Coronary artery (tissue), 2 donors: ENCODE data around the gene TNFRSF8.

ENCODE experiments used
- DNase-seq: peaks from one replicate; pipeline ENCODE4 v3.0.0-alpha.2; 2017; ENCODE audit warnings: low spot score
- H3K27ac ChIP-seq, 2 donors: fragments of 200-600 bp; sonication (generic); one replicate each; pipeline ENCODE4 v1.5.1; 2016 to 2019
- H3K4me3 ChIP-seq: fragments of 200-600 bp; sonication (generic); 2 replicates; pipeline ENCODE4 v1.5.1; 2016; ENCODE audit warnings: mild to moderate bottlenecking, moderate library complexity
- TF ChIP-seq, protein P1 (sequence below): fragments of 200-600 bp; sonication (generic); IDR thresholded peaks from one replicate; pipeline ENCODE4 v1.5.1; 2019; ENCODE audit warnings: antibody characterized with exemption

Gene TNFRSF8

DNA sequence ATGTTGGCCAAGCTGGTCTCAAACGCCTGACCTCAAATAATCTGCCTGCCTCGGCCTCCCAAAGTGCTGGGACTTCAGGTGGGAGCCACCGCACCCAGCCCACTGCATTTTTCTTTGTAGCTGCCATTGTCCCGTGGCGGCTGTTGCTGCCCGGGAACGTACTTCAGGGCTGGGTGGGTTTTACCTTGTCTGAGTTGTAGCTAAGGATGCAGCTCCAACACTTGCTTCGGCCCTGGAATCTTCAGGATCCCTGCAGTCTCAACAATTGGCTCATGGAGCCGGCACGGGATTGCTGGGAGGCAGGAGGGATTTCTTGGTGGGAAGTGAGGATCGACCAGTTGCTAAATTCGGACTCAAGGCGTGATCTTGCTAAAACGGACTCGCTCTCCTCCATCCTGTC is 10.7 kb downstream of the TNFRSF8 start:
- TF ChIP-seq, protein P1, sequence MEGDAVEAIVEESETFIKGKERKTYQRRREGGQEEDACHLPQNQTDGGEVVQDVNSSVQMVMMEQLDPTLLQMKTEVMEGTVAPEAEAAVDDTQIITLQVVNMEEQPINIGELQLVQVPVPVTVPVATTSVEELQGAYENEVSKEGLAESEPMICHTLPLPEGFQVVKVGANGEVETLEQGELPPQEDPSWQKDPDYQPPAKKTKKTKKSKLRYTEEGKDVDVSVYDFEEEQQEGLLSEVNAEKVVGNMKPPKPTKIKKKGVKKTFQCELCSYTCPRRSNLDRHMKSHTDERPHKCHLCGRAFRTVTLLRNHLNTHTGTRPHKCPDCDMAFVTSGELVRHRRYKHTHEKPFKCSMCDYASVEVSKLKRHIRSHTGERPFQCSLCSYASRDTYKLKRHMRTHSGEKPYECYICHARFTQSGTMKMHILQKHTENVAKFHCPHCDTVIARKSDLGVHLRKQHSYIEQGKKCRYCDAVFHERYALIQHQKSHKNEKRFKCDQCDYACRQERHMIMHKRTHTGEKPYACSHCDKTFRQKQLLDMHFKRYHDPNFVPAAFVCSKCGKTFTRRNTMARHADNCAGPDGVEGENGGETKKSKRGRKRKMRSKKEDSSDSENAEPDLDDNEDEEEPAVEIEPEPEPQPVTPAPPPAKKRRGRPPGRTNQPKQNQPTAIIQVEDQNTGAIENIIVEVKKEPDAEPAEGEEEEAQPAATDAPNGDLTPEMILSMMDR = no peak
- no peak for DNase-seq
- Histone ChIP-seq H3K27ac (no peak overlapping the region), H3K4me3 (no peak overlapping the region)

DNA sequence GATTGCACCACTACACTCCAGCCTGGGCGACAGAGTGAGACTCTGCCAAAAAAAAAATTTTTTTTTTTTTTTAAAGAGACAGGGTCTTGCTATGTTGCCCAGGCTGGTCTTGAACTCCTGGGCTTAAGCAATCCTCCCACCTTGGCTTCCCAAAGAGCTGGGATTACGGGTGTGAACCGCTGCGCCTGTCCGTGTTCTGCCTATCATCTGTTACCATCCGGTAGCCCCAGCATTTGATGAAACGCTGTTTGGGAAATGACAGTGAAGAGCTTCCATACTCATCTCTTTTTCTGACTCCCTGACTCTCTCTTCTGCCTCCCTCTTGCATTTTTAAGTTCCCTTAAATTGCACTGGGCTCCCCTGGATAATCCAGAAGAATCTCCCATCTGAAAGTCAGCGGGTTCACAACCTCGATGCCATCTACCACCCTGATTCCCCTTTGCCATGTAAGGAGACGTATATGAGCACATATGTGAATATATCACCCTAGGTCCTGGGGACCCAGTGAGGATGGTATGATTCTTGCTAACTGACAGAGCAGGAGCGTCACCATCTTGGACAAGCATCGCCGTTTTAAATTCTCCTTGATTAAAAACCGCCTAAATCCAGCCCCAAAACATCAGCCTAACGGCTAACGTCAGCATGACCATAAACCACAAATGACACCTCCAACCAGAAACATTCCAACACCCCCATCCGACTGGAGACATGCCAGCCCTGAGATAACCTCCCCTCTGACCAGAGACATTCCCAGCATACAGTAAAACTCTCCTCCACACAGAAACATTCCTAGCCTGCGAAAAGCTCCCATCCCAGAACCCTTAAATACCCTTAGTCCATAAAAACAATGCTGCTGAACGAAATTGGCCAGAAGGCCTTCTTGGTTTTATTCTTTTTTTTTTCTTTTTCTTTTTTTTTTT is 12.4 kb downstream of the TNFRSF8 start:
- no peak overlapping the region for H3K4me3 ChIP-seq
- no peak for DNase-seq

DNA sequence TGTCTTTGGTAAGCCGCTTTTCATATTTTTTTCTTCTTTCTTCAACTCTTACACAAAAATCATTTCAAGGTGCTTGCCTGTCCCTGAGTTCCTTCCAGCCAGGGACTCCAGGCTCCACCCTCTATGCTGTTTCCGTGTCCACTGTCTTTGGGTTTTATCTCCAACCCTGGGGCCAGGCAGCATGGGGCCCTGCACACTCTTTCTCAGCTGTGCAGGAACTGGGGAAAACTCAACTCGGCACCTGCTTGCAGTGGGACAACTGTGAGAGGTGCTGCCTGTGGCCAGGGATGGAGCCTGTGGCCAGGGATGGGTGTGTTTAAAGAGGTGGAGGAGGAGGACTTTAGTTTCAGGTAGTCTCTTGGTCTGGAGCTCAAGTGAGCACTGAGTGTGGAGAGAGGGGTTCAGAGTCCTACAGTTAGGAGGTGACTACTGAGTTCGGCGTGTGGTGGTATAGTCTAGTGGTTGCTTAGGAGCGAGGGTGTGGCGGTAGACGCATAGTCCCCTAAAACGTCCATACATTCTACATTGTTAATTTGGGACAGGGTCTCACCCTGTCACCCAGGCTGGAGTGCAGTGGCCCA is 13.4 kb downstream of the TNFRSF8 start:
- DNase-seq = no peak
- H3K4me3 ChIP-seq = no peak overlapping the region

More for the DNA sequence above, 12.4 kb downstream of the TNFRSF8 start:
- TF ChIP-seq, protein P1 = no peak
- H3K27ac ChIP-seq = no peak overlapping the region

DNA sequence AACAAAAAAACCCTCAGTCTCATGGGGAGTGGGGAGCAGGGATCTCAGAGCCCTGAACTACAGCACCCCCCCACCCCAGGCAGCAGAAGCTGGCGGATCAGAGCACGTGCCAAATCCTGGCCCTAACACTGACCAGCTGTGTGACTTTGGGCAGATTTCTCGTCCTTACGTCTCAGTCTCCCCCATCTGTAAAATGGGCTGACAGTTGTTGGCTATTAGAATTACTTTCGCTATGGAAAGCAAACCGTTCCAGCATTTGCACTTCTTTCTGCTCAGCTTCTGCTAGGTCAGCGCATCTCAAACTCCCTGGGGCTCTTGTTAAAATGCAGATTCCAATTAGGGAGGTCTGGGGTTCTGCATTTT is 15.5 kb downstream of the TNFRSF8 start:
- TF ChIP-seq, protein P1 = no peak
- no peak overlapping the region for H3K4me3 ChIP-seq
- no peak for DNase-seq

More for the DNA sequence above, 13.4 kb downstream of the TNFRSF8 start:
- no peak overlapping the region for H3K27ac ChIP-seq
- TF ChIP-seq, protein P1 = no peak

DNA sequence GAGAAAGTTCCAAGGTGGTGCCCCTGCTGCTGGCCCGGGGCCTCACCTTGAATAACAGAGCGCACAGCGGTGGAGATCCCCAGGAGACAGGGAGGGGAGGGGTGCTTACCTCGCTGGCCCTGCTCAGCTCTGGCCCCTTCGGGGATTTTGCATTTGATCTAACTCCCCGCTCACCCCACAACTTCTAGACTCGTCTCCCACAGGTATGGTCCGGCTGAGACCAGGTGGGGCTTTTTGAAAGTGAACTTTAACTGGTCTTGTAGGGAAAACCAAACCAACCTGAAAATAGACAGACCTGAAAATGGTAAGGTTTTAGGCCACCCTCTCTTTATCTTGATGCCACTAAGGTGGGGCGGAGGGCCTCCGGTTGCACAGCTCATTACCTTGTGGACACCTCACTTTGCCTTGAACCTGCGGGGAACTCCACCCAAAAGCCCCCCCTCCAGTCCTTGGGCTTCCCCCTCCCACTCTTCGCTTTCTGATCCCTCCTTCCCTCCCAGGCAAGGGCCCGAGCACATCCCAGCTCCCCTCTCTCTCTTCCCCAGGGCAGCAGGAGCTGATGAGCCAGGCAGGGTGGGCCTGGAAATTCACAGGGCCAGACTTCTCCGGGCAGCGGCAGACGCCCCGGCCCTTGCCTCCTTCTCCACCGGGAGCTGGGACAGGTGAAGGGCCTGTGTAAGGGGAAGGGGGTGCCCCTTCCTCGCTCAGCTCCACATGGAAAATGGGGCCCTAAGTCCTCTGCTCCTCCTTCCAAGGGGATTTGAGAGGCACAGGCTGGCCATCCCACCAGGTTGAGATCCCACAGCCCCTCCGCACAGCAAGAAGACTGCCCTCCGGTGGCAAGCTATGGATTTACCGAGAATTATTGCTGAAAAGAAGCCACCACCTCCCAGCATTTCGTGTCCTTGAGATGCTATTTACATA is 16.1 kb downstream of the TNFRSF8 start:
- no peak for DNase-seq
- Histone ChIP-seq H3K4me3 (no peak overlapping the region), H3K27ac (no peak overlapping the region)
- TF ChIP-seq, protein P1 = no peak

More for the DNA sequence above, 15.5 kb downstream of the TNFRSF8 start:
- no peak overlapping the region for H3K27ac ChIP-seq

DNA sequence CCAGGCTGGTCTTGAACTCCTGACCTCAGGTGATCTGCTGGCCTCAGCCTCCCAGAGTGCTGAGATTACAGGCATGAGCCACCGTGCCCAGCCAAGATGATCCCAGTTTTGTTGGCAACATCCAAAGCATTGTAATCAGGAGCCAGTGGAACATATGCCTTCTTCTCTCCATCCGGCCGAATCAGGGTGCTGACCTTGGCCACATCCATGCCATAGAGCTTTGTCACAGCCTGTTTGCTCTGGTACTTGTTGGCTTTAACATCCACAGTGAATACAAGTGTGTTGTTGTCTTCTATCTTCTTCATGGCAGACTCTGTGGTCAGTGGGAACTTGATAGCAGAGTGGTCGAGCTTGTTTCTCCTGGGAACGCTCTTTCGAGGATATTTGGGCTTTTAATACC is 17.1 kb downstream of the TNFRSF8 start:
- no peak for DNase-seq
- H3K27ac ChIP-seq = no peak overlapping the region
- H3K4me3 ChIP-seq = no peak overlapping the region
- TF ChIP-seq, protein P1 = no peak
